ENCODE measurements around the gene MAB21L4.

The MAB21L4 gene

GRCh38 chr2:240836781-240837467, 59.0 kb downstream of the MAB21L4 start:
- no peak for TF ChIP-seq CTCF (IDR thresholded peaks at IDR 0.05; ENCODE audit: low read depth, low read length, missing control alignments)
- no peak for DNase-seq (ENCODE audit: low read depth)
- in situ Hi-C loops (cut with HindIII; ENCODE audit: low sequenced_read_pairs) = no loop called here
- H3K4me3 ChIP-seq (ENCODE audit: low read depth, low read length) = no peak overlapping the region
